GM13976 (cell line): ENCODE measurements around the gene PDIK1L.
"Not testable (repeated sequence)": the region's sequence is repeated elsewhere in the genome, so short reads cannot be mapped to it uniquely, and the experiment has no call there.

ENCODE experiments used
- DNase-seq: peaks from one replicate; pipeline ENCODE4 v3.0.0; 2012; ENCODE audit warnings: low spot score
- in situ Hi-C: fragments of 300-500 bp; cut with MboI; formaldehyde crosslinking; loops from one replicate; pipeline ENCODE4 v1.12.0; 2022; ENCODE audit warnings: low sequenced_read_pairs, mixed read lengths, inconsistent platforms; ENCODE audit not compliant: unreplicated experiment
- TF ChIP-seq, protein P1 (sequence below): IDR thresholded peaks from 2 replicates; pipeline ENCODE4 v1.5.1; 2012; ENCODE audit warnings: borderline replicate concordance, mild to moderate bottlenecking; ENCODE audit not compliant: insufficient read depth; ENCODE audit errors: extremely low read depth, missing control alignments, control extremely low read depth

The PDIK1L gene

DNA sequence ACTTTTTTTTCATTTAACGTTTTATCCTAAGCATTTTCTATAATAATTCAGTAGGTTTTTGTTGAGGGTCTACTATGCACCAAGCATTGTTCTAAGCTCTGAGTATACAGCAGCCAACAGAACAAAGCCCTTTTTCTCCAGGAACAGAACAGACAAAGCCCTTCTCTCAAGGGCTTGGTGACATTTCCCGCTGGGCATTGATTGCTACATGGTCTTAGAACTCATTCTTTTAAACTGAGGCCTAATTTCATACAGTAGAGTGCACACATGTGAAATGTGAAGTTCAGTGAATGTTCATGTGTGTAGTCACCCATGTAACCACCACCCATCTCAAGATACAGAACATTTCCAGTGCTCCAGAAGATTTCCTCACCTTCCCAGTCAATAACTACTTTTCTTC, 15.2 kb upstream of the PDIK1L start:
- TF ChIP-seq, protein P1, sequence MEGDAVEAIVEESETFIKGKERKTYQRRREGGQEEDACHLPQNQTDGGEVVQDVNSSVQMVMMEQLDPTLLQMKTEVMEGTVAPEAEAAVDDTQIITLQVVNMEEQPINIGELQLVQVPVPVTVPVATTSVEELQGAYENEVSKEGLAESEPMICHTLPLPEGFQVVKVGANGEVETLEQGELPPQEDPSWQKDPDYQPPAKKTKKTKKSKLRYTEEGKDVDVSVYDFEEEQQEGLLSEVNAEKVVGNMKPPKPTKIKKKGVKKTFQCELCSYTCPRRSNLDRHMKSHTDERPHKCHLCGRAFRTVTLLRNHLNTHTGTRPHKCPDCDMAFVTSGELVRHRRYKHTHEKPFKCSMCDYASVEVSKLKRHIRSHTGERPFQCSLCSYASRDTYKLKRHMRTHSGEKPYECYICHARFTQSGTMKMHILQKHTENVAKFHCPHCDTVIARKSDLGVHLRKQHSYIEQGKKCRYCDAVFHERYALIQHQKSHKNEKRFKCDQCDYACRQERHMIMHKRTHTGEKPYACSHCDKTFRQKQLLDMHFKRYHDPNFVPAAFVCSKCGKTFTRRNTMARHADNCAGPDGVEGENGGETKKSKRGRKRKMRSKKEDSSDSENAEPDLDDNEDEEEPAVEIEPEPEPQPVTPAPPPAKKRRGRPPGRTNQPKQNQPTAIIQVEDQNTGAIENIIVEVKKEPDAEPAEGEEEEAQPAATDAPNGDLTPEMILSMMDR = no peak
- in situ Hi-C loops = no loop called here
- DNase-seq = no peak

GRCh38 chr1:26097696-26098095, 13.9 kb upstream of the PDIK1L start:
- no peak for DNase-seq

GRCh38 chr1:26098602-26099001, 13.0 kb upstream of the PDIK1L start:
- in situ Hi-C loops = no loop called here
- TF ChIP-seq, protein P1 = no peak
- DNase-seq = no peak

More at GRCh38 chr1:26097696-26098095, 13.9 kb upstream of the PDIK1L start:
- in situ Hi-C loops = no loop called here
- TF ChIP-seq, protein P1 = no peak

DNA sequence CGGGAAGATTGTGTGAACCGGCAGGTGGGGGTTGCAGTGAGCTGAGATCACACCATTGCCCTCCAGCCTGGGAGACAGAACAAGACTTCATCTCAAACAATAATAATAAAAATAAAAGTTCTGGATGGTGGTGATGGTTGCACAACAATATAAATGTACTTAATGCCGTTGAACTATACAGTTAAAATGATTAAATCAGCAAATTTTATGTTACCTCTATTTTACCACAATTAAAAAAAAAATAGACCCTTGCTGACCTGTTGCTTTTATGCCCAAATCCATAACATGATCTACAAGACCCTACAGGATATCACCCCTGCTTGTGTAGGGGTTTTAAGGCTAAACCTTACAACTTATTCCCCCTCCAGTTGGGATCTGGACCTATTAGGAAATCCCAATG, 11.8 kb upstream of the PDIK1L start:
- in situ Hi-C loops = no loop called here
- DNase-seq = no peak
- TF ChIP-seq, protein P1 = no peak

GRCh38 chr1:26100204-26100603, 11.4 kb upstream of the PDIK1L start:
- DNase-seq, in situ Hi-C loops: not testable (repeated sequence)

DNA sequence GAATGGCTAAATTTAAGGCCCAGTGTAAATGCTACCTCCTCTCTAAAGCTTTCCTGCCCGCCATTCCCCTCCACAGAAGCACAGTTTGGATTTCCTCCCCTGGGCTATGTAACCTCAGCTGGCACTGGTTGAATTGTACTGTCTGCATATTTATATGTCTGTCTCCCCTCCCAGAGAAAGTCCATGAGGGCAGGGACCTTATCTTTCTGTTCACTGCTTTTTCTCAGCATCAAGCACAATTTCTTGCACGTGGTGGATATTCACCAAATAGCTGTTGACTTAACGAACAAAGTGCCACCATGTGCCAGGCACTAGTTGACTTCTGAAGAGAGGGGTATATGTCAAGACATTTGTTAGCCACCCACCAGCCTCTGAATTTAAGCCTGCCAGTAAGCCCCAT, 9.5 kb upstream of the PDIK1L start:
- no peak for DNase-seq
- in situ Hi-C loops = no loop called here
- TF ChIP-seq, protein P1 = no peak

DNA sequence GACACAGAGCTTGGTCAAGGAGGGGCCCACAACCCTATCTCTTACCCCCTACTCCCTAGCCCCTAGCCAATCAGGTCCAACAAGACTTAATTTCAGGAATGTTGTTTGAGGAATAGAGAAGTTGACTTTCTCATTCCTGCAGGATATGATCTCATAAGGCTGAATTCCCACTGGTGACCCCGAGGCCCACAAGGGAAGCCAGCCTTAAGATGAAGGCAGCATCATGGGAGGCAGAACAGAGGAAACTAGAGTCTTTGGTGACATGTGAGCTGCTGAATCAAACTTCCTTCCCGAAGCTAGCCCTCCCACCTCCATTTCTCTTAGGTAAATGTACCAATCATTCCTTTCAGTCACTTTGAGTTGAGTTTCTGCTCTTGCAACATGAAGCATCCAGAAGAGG, 9.1 kb upstream of the PDIK1L start:
- in situ Hi-C loops = no loop called here
- no peak for DNase-seq
- TF ChIP-seq, protein P1 = no peak

GRCh38 chr1:26105226-26105548, 6.4 kb upstream of the PDIK1L start:
- not testable (repeated sequence) for DNase-seq
- in situ Hi-C loops = loop anchor here (5.0 kb wide), 1 partner anchor 42 kb away; no protein-coding TSS in a partner anchor
